Kidney epithelial cell (primary cell): ENCODE data around the gene GPR158. TPM values are rescaled to one million over a fixed set of nuclear protein-coding genes. Genes with fewer than 3 reads are reported as not detected.

Source experiments
- DNase-seq: peaks from one replicate; pipeline ENCODE4 v3.0.0-alpha.2; 2010; ENCODE audit warnings: low read depth
- H3K27me3 ChIP-seq: 2 replicates; pipeline ENCODE4 v1.6.0; 2011; ENCODE audit warnings: low read length; ENCODE audit not compliant: control insufficient read depth, insufficient read depth
- H3K36me3 ChIP-seq: 2 replicates; pipeline ENCODE4 v1.5.1; 2011; ENCODE audit warnings: low read length; ENCODE audit not compliant: control insufficient read depth, insufficient read depth
- H3K4me3 ChIP-seq: 2 replicates; pipeline ENCODE4 v1.5.1; 2011; ENCODE audit warnings: low read depth, mild to moderate bottlenecking, control low read depth, low read length
- total RNA-seq: library from RNA; depleted of rRNA; stranded (reverse); fragments of >200 nt; gene quantifications from 2 replicates; pipeline ENCODE4 v1.2.3, GENCODE V29; 2015
- TF ChIP-seq, protein P1 (sequence below): IDR thresholded peaks from 2 replicates; pipeline ENCODE4 v1.5.1; 2011; ENCODE audit warnings: mild to moderate bottlenecking, moderate library complexity, low read length, control low read depth, inconsistent platforms; ENCODE audit not compliant: insufficient read depth, poor library complexity, severe bottlenecking

The GPR158 gene
- total RNA-seq, 1 donor from 2014 or later = not detected

DNA sequence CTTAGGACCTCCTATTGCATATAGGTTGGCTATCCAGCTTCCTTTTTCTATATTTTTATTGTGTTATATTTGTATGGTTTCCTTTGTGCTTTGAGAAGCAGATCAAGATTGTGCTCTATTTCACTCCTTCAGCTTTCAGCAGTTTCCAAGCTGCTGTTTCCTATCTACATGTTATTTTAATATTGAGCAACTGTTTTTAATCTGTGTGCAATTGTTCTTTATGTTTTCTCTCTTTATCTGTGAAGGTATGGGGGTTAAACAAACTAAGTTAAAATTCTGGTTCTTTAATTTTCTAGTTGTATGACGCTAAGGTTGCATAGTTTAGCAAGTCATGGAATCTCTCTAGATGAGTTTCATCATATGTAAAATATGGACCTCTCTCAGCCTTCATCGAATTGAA is 251.0 kb downstream of the GPR158 start:
- no peak for DNase-seq
- H3K4me3 ChIP-seq = no peak overlapping the region
- TF ChIP-seq, protein P1, sequence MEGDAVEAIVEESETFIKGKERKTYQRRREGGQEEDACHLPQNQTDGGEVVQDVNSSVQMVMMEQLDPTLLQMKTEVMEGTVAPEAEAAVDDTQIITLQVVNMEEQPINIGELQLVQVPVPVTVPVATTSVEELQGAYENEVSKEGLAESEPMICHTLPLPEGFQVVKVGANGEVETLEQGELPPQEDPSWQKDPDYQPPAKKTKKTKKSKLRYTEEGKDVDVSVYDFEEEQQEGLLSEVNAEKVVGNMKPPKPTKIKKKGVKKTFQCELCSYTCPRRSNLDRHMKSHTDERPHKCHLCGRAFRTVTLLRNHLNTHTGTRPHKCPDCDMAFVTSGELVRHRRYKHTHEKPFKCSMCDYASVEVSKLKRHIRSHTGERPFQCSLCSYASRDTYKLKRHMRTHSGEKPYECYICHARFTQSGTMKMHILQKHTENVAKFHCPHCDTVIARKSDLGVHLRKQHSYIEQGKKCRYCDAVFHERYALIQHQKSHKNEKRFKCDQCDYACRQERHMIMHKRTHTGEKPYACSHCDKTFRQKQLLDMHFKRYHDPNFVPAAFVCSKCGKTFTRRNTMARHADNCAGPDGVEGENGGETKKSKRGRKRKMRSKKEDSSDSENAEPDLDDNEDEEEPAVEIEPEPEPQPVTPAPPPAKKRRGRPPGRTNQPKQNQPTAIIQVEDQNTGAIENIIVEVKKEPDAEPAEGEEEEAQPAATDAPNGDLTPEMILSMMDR = no peak
- no peaks in the 10 kb centered on the region for H3K27me3 ChIP-seq
- H3K36me3 ChIP-seq = no peaks in the 10 kb centered on the region

DNA sequence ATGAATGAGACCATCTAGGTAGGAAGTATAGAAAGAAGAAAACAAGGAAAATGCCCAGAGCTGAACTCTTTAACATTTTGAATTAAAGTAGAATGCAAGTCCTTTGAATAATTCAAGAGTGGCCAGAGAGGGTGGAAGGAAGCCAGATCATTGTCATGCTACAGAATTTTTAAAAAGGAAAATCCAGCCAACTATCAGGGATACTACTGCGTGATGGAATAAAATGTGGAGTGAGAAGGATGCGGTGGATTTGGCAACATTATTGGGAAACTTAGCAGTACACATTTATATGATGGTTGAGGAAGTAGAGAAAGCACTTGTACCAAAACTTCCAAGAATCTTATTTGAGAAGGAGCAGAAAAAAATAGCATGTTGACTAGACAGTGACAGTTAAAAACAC is 261.6 kb downstream of the GPR158 start:
- Histone ChIP-seq H3K27me3 (no peaks in the 10 kb centered on the region), H3K36me3 (no peaks in the 10 kb centered on the region), H3K4me3 (no peak overlapping the region)
- TF ChIP-seq, protein P1 = no peak
- no peak for DNase-seq

DNA sequence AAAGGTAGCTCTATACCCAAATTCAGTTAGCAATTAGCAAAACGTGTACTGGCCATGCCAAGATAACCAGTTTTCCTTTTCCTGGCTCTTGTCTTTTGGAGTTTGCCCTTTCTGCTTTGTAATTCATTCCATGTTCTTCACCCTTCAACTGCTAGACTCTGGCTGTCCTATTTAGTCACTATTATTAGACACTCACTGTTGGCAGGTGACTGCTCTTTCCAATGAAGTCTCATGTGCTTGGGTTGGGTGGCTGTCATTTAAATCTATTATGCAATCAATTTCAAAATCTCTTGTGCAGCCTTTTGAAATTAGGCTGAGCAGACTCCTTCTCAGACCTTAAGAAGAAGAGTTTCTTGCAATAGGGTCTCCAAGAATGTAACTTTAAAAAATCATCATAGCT is 266.5 kb downstream of the GPR158 start:
- Histone ChIP-seq H3K27me3 (no peaks in the 10 kb centered on the region), H3K4me3 (no peak overlapping the region), H3K36me3 (no peaks in the 10 kb centered on the region)
- no peak for DNase-seq
- TF ChIP-seq, protein P1 = no peak

DNA sequence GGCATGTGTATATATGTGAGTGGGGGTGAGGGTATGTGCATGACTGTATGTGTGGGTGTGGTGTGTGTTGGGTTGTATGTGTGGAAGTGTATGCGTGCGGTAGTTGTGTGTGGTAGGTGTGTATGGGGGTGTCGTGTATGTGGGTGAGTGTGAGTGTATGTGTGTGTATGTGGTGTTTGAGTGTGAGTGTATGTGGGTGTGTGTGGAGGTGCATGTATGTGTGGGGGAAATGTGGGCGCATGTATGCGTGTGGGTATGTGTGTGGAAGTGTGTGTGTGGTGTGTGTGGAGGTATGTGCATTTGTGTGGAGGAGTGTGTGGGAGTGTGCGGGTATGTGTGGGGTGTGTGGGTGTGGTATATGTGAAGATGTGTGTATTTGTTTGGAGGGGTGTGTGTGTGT is 269.5 kb downstream of the GPR158 start:
- TF ChIP-seq, protein P1 = no peak
- no peaks in the 10 kb centered on the region for H3K27me3 ChIP-seq

DNA sequence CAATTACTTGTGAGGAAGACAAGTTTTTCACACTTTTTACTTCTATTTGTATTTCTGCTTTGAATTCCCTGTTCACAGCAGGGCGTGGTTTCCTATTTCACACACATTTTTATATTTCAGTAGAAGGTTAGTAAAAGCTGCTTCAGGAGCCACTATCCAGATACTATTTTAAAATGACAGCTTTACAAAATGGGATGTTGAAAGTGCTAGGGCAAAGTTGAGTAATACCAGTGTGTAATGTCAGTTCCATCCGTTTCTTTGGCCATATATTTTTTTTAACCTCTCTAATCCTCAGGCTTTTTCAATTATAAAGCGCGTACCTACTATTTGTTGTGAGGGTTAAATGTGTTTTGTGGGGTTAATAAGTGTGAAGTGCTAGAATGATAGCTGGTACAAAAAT is 276.6 kb downstream of the GPR158 start:
- TF ChIP-seq, protein P1 = no peak
- DNase-seq = no peak
- no peaks in the 10 kb centered on the region for H3K36me3 ChIP-seq
- no peaks in the 10 kb centered on the region for H3K27me3 ChIP-seq
- H3K4me3 ChIP-seq = no peak overlapping the region

More for the DNA sequence above, 269.5 kb downstream of the GPR158 start:
- no peak overlapping the region for H3K4me3 ChIP-seq
- no peak for DNase-seq
- H3K36me3 ChIP-seq = no peaks in the 10 kb centered on the region

DNA sequence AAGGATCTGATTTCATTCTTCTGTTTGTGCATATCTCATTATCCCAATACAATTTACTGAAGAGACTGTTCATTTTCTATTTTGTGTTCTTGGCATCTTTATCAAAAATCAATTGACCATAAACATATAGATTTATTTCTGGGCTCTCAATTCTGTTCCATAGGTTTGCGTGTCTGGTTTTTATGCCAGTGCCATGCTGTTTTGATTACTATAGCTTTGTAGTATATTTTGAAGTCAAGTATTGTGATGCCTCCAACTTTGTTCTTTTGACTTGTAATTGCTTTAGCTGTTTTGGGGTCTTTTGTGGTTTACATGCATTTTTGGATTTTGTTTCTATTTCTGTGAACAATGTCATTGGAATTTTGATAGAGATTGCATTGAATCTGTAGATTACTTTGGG is 278.8 kb downstream of the GPR158 start:
- Histone ChIP-seq H3K27me3 (no peaks in the 10 kb centered on the region), H3K36me3 (no peaks in the 10 kb centered on the region), H3K4me3 (no peak overlapping the region)
- DNase-seq = no peak
- TF ChIP-seq, protein P1 = no peak
